Measurements from ENCODE around the gene DXO.
"Not testable (repeated sequence)": the region's sequence is repeated elsewhere in the genome, so short reads cannot be mapped to it uniquely, and the experiment has no call there.

The DXO gene

GRCh38 chr6:31971993-31972708 lies at the start of gene DXO:
Gene DXO, minus strand, starts transcription at chr6:31972138. Its CDS starts 463 bp downstream, at chr6:31971675.
- DNase-seq (ENCODE audit: low read depth) = peak; percentile 98
- TF ChIP-seq CTCF (IDR thresholded peaks at IDR 0.05; ENCODE audit: control insufficient read depth, extremely low read depth, insufficient read depth) = no peak
- H3K4me3 ChIP-seq (ENCODE audit: low read depth, low read length) = peak within 1 kb of the TSS; percentile 98

DNA sequence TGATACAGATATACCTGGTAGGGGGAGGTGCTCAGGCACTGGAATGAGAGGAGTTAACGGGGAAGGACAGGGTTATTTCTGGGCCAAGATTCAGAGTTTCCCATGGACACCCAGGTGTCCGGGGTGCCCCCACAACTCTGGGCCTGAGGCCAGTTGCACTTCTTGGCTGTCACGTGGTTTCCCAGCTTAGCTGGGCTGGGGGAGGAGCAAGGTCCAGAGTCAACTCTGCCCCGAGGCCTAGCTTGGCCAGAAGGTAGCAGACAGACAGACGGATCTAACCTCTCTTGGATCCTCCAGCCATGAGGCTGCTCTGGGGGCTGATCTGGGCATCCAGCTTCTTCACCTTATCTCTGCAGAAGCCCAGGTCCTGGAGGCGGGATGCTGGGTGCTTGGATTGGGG lies 42.6 kb upstream of the DXO start, which contains the start of gene C4B:
Gene C4B (plus strand): TSS at position 249 of the 400 bp plus-strand sequence. CDS start 51 bp downstream, at position 300.
- DNase-seq (ENCODE audit: low read depth) = not testable (repeated sequence)

DNA sequence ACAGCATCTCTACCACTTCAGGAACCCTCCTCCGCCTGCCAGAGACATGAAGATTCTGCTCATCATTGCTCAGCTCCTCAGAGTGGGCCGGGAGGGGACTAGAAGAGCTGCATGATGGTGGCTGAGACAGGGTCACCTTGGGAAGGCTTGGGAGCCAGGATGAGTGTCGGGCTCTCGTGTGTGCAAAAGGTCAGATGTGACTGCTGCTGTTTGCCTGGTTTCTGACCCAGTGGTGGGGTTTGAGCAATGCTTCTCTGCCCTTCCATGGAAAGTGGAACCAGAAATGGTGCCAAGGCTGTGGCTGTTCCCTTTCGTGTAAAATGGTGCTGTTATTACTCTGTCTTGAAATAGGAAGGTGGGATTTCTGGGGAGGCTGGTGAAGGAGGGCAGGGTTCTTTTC lies 41.8 kb upstream of the DXO start:
- DNase-seq (ENCODE audit: low read depth) = not testable (repeated sequence)

More for the DNA sequence above, 42.6 kb upstream of the DXO start, which contains the start of gene C4B:
- not testable (repeated sequence) for H3K4me3 ChIP-seq (ENCODE audit: low read depth, low read length)

GRCh38 chr6:32012941-32013617 lies 41.1 kb upstream of the DXO start:
- not testable (repeated sequence) for DNase-seq (ENCODE audit: low read depth); H3K4me3 ChIP-seq (ENCODE audit: low read depth, low read length)

More for the DNA sequence above, 41.8 kb upstream of the DXO start:
- H3K4me3 ChIP-seq (ENCODE audit: low read depth, low read length) = not testable (repeated sequence)

- not testable (repeated sequence) for DNase-seq (ENCODE audit: low read depth); H3K4me3 ChIP-seq (ENCODE audit: low read depth, low read length)
These were observed 39.1 kb upstream of the DXO start for GRCh38 chr6:32010856-32011530.

DNA sequence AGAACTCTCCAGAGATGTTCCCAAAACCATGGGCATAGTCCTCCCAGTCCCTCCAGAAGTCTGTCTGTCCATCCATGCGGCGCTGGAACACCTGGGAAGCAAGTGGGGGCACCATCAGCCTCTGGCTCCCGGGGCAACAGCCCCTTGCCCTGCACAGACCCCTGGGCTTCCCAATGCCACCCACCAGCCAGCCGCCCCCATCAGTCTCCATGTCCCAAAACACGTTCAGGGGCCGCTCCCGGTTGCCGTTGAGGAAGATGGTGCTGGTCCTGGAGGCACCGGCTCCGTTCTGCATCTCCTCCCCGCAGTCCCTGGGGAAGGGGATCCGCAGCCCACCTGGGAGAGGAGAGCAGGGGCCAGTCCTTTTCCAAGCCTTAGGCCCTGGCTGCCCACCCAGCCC lies 37.6 kb upstream of the DXO start:
- DNase-seq (ENCODE audit: low read depth); H3K4me3 ChIP-seq (ENCODE audit: low read depth, low read length): not testable (repeated sequence)

GRCh38 chr6:32008616-32009015 lies 36.7 kb upstream of the DXO start:
- not testable (repeated sequence) for H3K4me3 ChIP-seq (ENCODE audit: low read depth, low read length); DNase-seq (ENCODE audit: low read depth)

GRCh38 chr6:32008037-32008436 lies 36.1 kb upstream of the DXO start:
- H3K4me3 ChIP-seq (ENCODE audit: low read depth, low read length); DNase-seq (ENCODE audit: low read depth): not testable (repeated sequence)

GRCh38 chr6:32007086-32007485 lies 35.1 kb upstream of the DXO start:
- DNase-seq (ENCODE audit: low read depth); H3K4me3 ChIP-seq (ENCODE audit: low read depth, low read length): not testable (repeated sequence)

- not testable (repeated sequence) for DNase-seq (ENCODE audit: low read depth)
These were observed 34.1 kb upstream of the DXO start for GRCh38 chr6:32005991-32006529.

DNA sequence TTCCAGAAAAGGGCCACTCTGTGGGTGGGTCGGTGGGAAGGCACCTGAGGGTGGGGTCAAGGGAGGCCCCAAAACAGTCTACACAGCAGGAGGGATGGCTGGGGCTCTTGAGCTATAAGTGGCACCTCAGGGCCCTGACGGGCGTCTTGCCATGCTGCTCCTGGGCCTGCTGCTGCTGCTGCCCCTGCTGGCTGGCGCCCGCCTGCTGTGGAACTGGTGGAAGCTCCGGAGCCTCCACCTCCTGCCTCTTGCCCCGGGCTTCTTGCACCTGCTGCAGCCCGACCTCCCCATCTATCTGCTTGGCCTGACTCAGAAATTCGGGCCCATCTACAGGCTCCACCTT lies 33.6 kb upstream of the DXO start:
- not testable (repeated sequence) for H3K4me3 ChIP-seq (ENCODE audit: low read depth, low read length); DNase-seq (ENCODE audit: low read depth)

More at GRCh38 chr6:32005991-32006529, 34.1 kb upstream of the DXO start:
- not testable (repeated sequence) for H3K4me3 ChIP-seq (ENCODE audit: low read depth, low read length)

DNA sequence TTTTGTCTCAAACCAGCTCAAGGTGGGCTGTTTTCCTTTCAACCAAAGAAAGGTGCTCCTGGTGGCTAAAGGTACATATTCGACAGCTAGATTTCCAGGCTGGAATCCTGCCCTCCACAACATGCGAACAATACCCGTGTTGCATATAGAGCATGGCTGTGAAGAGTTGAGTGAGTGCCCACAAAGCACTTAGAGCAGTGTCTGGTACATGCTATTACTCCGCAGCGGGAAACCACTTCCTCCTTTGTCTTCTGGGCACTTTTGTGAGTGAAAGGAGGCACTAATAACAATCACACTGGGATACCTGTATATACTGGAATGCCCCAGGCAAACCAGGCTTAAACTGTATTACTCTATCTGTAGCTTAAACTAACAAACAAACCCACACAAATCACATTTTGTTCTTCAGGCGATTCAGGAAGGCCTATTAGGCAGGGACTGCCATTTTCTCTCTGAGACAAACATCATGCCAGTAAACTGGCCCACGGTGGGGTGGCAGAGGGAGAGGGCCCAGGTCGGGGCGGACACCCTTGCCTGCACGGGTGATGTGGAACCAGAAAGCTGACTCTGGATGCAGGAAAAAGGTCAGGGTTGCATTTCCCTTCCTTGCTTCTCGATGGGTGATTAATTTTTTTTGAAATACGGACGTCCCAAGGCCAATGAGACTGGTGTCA lies 33.1 kb upstream of the DXO start:
- not testable (repeated sequence) for H3K4me3 ChIP-seq (ENCODE audit: low read depth, low read length); DNase-seq (ENCODE audit: low read depth)

GRCh38 chr6:32004393-32004792 lies 32.5 kb upstream of the DXO start:
- H3K4me3 ChIP-seq (ENCODE audit: low read depth, low read length); DNase-seq (ENCODE audit: low read depth): not testable (repeated sequence)

- not testable (repeated sequence) for H3K4me3 ChIP-seq (ENCODE audit: low read depth, low read length); DNase-seq (ENCODE audit: low read depth)
These were observed 31.4 kb upstream of the DXO start for GRCh38 chr6:32003301-32003700.

DNA sequence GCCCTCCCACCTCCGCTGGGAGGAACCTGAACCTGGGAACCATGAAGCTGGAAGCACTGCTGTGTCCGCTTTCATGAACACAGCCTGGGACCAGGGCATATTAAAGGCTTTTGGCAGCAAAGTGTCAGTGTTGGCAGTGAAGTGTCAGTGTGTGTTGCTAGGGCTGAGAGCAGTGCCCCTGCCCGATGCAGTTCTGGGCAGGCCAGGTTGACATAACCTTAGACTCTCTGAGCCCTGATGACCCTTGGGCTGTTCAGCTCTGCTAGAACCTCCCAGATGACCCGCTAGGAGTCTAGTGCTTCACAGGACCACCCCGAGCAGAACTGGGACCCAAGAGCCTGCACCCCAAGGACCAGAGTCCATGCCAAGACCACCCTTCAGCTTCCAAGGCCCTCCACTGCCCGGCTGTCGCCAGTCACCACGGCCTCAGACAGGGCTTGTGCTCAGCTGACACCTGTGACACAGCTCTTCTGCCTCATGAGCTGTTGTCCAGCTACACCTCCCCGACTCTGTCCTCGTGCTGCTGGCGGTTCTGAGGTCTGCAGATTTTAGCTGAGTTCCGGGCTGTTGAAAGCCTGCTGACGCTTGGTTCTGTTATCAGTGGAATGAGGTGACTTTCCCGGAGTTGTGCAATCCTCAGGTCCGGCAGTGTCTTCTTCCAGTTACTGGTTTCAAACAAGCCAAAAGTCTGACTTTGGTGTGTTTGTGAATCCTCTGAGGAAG lies 30.8 kb upstream of the DXO start:
- not testable (repeated sequence) for H3K4me3 ChIP-seq (ENCODE audit: low read depth, low read length); DNase-seq (ENCODE audit: low read depth)

- not testable (repeated sequence) for DNase-seq (ENCODE audit: low read depth)
These were observed 24.4 kb upstream of the DXO start for GRCh38 chr6:31996385-31996784.

GRCh38 chr6:31994421-31994820 lies 22.5 kb upstream of the DXO start:
- not testable (repeated sequence) for H3K4me3 ChIP-seq (ENCODE audit: low read depth, low read length); DNase-seq (ENCODE audit: low read depth)

More at GRCh38 chr6:31996385-31996784, 24.4 kb upstream of the DXO start:
- H3K4me3 ChIP-seq (ENCODE audit: low read depth, low read length) = not testable (repeated sequence)
